Measurements from ENCODE around the gene ARF6.
"Not testable (repeated sequence)": the region's sequence is repeated elsewhere in the genome, so short reads cannot be mapped to it uniquely, and the experiment has no call there.

Gene ARF6

DNA sequence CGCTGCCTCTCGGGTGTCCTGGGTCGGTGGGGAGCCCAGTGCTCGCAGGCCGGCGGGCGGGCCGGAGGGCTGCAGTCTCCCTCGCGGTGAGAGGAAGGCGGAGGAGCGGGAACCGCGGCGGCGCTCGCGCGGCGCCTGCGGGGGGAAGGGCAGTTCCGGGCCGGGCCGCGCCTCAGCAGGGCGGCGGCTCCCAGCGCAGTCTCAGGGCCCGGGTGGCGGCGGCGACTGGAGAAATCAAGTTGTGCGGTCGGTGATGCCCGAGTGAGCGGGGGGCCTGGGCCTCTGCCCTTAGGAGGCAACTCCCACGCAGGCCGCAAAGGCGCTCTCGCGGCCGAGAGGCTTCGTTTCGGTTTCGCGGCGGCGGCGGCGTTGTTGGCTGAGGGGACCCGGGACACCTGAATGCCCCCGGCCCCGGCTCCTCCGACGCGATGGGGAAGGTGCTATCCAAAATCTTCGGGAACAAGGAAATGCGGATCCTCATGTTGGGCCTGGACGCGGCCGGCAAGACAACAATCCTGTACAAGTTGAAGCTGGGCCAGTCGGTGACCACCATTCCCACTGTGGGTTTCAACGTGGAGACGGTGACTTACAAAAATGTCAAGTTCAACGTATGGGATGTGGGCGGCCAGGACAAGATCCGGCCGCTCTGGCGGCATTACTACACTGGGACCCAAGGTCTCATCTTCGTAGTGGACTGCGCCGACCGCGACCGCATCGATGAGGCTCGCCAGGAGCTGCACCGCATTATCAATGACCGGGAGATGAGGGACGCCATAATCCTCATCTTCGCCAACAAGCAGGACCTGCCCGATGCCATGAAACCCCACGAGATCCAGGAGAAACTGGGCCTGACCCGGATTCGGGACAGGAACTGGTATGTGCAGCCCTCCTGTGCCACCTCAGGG is 679 bp downstream of the ARF6 start:
- peak overlapping the region; percentile 97 for H3K4me3 ChIP-seq (ENCODE audit: low read depth, low read length)
- peak; percentile 85 for DNase-seq (ENCODE audit: low read depth)
- TF ChIP-seq, protein P1, sequence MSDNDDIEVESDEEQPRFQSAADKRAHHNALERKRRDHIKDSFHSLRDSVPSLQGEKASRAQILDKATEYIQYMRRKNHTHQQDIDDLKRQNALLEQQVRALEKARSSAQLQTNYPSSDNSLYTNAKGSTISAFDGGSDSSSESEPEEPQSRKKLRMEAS (IDR thresholded peaks at IDR 0.05; ENCODE audit: low read depth, low read length): no peak
- no peak for TF ChIP-seq POLR2A (IDR thresholded peaks at IDR 0.05; ENCODE audit: extremely low read depth, insufficient read length)
- TF ChIP-seq MYC (IDR thresholded peaks at IDR 0.05; ENCODE audit: low read depth, low read length): no peak
- TF ChIP-seq CTCF (IDR thresholded peaks at IDR 0.05; ENCODE audit: low read depth, low read length): no peak

DNA sequence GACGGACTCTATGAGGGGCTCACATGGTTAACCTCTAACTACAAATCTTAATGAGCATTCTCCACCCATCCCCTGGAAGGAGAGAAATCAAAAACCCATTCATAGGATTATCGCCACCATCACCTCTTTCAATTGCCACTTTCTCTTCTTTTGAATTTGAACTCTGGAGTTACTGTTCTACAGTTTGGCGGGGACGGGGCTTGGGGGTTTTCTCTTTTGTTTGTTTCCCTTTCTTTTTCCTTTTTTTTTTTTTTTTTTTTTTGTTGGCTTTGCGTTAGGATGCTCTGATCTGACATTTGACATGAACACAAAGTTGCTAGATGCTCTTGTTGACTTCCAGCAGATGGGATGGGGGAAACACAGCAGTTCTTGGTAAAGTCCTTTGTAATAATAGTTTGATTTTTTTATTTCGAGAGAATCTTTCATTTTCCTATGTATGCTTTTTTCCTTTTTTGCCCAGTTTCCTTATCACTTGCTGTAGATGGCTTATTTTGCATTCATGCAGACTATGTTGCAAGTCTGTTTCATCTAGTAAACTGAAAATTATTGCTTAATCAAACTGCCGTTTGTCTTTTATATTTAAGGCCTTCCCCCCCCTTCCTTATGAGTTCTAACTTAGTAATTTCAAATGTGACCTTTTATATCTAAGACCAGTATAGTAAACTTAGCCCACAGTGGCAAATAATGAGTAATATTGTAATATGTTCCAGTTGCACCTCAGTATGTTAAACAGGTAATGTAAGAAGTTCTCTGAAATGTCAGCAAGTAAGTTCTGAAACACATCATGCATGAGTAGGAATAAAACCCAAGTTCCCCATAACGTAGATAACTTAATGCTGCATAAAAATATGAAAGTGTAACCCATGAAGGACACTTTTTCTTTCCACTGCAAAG is 1.6 kb downstream of the ARF6 start:
- not testable (repeated sequence) for DNase-seq (ENCODE audit: low read depth)
- H3K4me3 ChIP-seq (ENCODE audit: low read depth, low read length): peak overlapping the region; percentile 97

GRCh38 chr14:49895480-49895879 is 2.6 kb downstream of the ARF6 start:
- TF ChIP-seq POLR2A (IDR thresholded peaks at IDR 0.05; ENCODE audit: extremely low read depth, insufficient read length) (no peak), CTCF (IDR thresholded peaks at IDR 0.05; ENCODE audit: low read depth, low read length) (no peak), MYC (IDR thresholded peaks at IDR 0.05; ENCODE audit: low read depth, low read length) (no peak)
- TF ChIP-seq, protein P1 (IDR thresholded peaks at IDR 0.05; ENCODE audit: low read depth, low read length): no peak
- H3K4me3 ChIP-seq (ENCODE audit: low read depth, low read length): peak overlapping the region; percentile 97
- peak; percentile 28 for DNase-seq (ENCODE audit: low read depth)

- H3K4me3 ChIP-seq (ENCODE audit: low read depth, low read length): peak overlapping the region; percentile 97
- DNase-seq (ENCODE audit: low read depth): not testable (repeated sequence)
Measured at GRCh38 chr14:49896272-49896671, 3.4 kb downstream of the ARF6 start.

- H3K4me3 ChIP-seq (ENCODE audit: low read depth, low read length): peak overlapping the region; percentile 97
- peak; percentile 65 for DNase-seq (ENCODE audit: low read depth)
- no peak for TF ChIP-seq CTCF (IDR thresholded peaks at IDR 0.05; ENCODE audit: low read depth, low read length)
- TF ChIP-seq, protein P1 (IDR thresholded peaks at IDR 0.05; ENCODE audit: low read depth, low read length): no peak
- no peak for TF ChIP-seq MYC (IDR thresholded peaks at IDR 0.05; ENCODE audit: low read depth, low read length)
- no peak for TF ChIP-seq POLR2A (IDR thresholded peaks at IDR 0.05; ENCODE audit: extremely low read depth, insufficient read length)
Measured at GRCh38 chr14:49896966-49897365, 4.1 kb downstream of the ARF6 start.

- TF ChIP-seq MYC (IDR thresholded peaks at IDR 0.05; ENCODE audit: low read depth, low read length): no peak
- TF ChIP-seq CTCF (IDR thresholded peaks at IDR 0.05; ENCODE audit: low read depth, low read length): no peak
- TF ChIP-seq POLR2A (IDR thresholded peaks at IDR 0.05; ENCODE audit: extremely low read depth, insufficient read length): no peak
- H3K4me3 ChIP-seq (ENCODE audit: low read depth, low read length): peak overlapping the region; percentile 97
- DNase-seq (ENCODE audit: low read depth): no peak
Measured at GRCh38 chr14:49897414-49897813, 4.5 kb downstream of the ARF6 start.

All from NB4 (cell line).